ENCODE measurements around the gene GGTLC2. TPM values are rescaled to one million over a fixed set of nuclear protein-coding genes. Genes with fewer than 3 reads are reported as not detected.
"Not testable (repeated sequence)": the region's sequence is repeated elsewhere in the genome, so short reads cannot be mapped to it uniquely, and the experiment has no call there.

The GGTLC2 gene
- total and polyA plus RNA-seq, 8 donors: not detected

- Histone ChIP-seq H3K4me1 (no peaks in the 10 kb centered on the region), H3K36me3 (no peaks in the 10 kb centered on the region), H3K27ac (no peak overlapping the region), H3K4me3 (no peak overlapping the region), H3K9me3 (no peaks in the 10 kb centered on the region), H3K27me3 (no peaks in the 10 kb centered on the region)
- no peak for TF ChIP-seq CTCF (IDR thresholded peaks at IDR 0.05)
- FAIRE-seq (no peak), ATAC-seq (no peak), DNase-seq (no peak)
- 44 to 57% methylated on average over 3 of the region's 3 CpGs for WGBS, 2 donors
- intact Hi-C loops (cut with DNase I): no loop called here
Observed at GRCh38 chr22:22619765-22620414, 24.5 kb upstream of the GGTLC2 start.

GRCh38 chr22:22628546-22629495 lies 15.6 kb upstream of the GGTLC2 start:
- intact Hi-C loops (cut with DNase I); FAIRE-seq; ATAC-seq; H3K27ac ChIP-seq; H3K36me3 ChIP-seq; DNase-seq; H3K4me3 ChIP-seq; H3K4me1 ChIP-seq; H3K9me3 ChIP-seq; H3K27me3 ChIP-seq: not testable (repeated sequence)
- 65 to 75% methylated on average over 10 to 14 of the region's 18 CpGs for WGBS, 2 donors

- FAIRE-seq; H3K4me1 ChIP-seq; H3K4me3 ChIP-seq; intact Hi-C loops (cut with DNase I); H3K27me3 ChIP-seq; DNase-seq; ATAC-seq; H3K36me3 ChIP-seq; H3K27ac ChIP-seq; H3K9me3 ChIP-seq: not testable (repeated sequence)
- WGBS, 2 donors: 41 to 43% methylated on average over 7 of the region's 7 CpGs
Observed at GRCh38 chr22:22631223-22631652, 13.2 kb upstream of the GGTLC2 start.

- H3K27me3 ChIP-seq; H3K4me3 ChIP-seq; H3K9me3 ChIP-seq; ATAC-seq; FAIRE-seq; H3K4me1 ChIP-seq; H3K27ac ChIP-seq; intact Hi-C loops (cut with DNase I); H3K36me3 ChIP-seq; DNase-seq: not testable (repeated sequence)
- 84 to 89% methylated on average over 10 to 13 of the region's 15 CpGs for whole genome bisulfite sequencing, 2 donors
Observed at GRCh38 chr22:22632226-22632625, 12.2 kb upstream of the GGTLC2 start.

- DNase-seq; FAIRE-seq; H3K4me3 ChIP-seq; H3K27ac ChIP-seq; H3K9me3 ChIP-seq; H3K27me3 ChIP-seq; H3K4me1 ChIP-seq; ATAC-seq; H3K36me3 ChIP-seq; intact Hi-C loops (cut with DNase I): not testable (repeated sequence)
- WGBS, 2 donors: 67 to 83% methylated on average over 13 to 14 of the region's 14 CpGs
Observed at GRCh38 chr22:22633533-22633932, 10.9 kb upstream of the GGTLC2 start.

- H3K4me1 ChIP-seq; H3K27ac ChIP-seq; H3K4me3 ChIP-seq; H3K9me3 ChIP-seq; intact Hi-C loops (cut with DNase I); DNase-seq; FAIRE-seq; ATAC-seq; H3K27me3 ChIP-seq; H3K36me3 ChIP-seq: not testable (repeated sequence)
- WGBS, 2 donors: 24 to 50% methylated on average over 3 of the region's 7 CpGs
Observed at GRCh38 chr22:22636260-22636659, 8.2 kb upstream of the GGTLC2 start.

- H3K27me3 ChIP-seq; H3K36me3 ChIP-seq; H3K4me3 ChIP-seq; H3K4me1 ChIP-seq; intact Hi-C loops (cut with DNase I); H3K27ac ChIP-seq; FAIRE-seq; ATAC-seq; H3K9me3 ChIP-seq; DNase-seq: not testable (repeated sequence)
- 65 to 72% methylated on average over 6 to 10 of the region's 17 CpGs for WGBS, 2 donors
Observed at GRCh38 chr22:22638313-22638712, 6.1 kb upstream of the GGTLC2 start.

GRCh38 chr22:22642255-22642654 lies 2.2 kb upstream of the GGTLC2 start:
- H3K27ac ChIP-seq; intact Hi-C loops (cut with DNase I); H3K4me3 ChIP-seq; DNase-seq; H3K27me3 ChIP-seq; FAIRE-seq; H3K4me1 ChIP-seq; ATAC-seq; H3K9me3 ChIP-seq; H3K36me3 ChIP-seq: not testable (repeated sequence)
- 85 to 91% methylated on average over 8 to 9 of the region's 10 CpGs for WGBS, 2 donors

GRCh38 chr22:22645969-22646368 lies 1.6 kb downstream of the GGTLC2 start:
- DNase-seq; intact Hi-C loops (cut with DNase I); H3K36me3 ChIP-seq; H3K4me1 ChIP-seq; H3K4me3 ChIP-seq; H3K27me3 ChIP-seq; H3K9me3 ChIP-seq; H3K27ac ChIP-seq; FAIRE-seq; ATAC-seq: not testable (repeated sequence)
- WGBS, 2 donors: 64% methylated on average over 3 of the region's 4 CpGs; no CpG with 5 or more reads in 1 of the 2 donors
